HCT116 (cell line): ENCODE measurements around the gene FGF6. TPM values are rescaled to one million over a fixed set of nuclear protein-coding genes. Genes with fewer than 3 reads are reported as not detected.

Experiments used
- ATAC-seq: fragments of 200-7000 bp; cut with Tn5 transposase; 2 replicates; pipeline ENCODE4 v1.9.1; 2020; ENCODE audit warnings: mild to moderate bottlenecking, moderate library complexity
- BruUV-seq: library from RNA; stranded (reverse); fragments of 400-500 nt; replicated peaks from 2 replicates; lab custom pipeline; 2021; lab: Mats Ljungman, UMichigan
- CTCF ChIA-PET: fragments of 300-600 bp; sonication (Branson Sonifier 250); formaldehyde crosslinking; loops from one replicate; lab custom pipeline; 2021; ENCODE audit warnings: antibody characterized with exemption; lab: Charles Lee
- POLR2A ChIA-PET: fragments of 300-600, 350-600 bp; sonication (Branson Sonifier 250); formaldehyde crosslinking; loops from one replicate; lab custom pipeline; 2021; ENCODE audit warnings: antibody characterized with exemption; lab: Charles Lee
- RAD21 ChIA-PET, 2 experiments: fragments of 300-600 bp; sonication (Branson Sonifier 250); formaldehyde crosslinking; loops; one replicate each; lab custom pipeline; 2023; ENCODE audit warnings: low total read pairs in 2 of 2; ENCODE audit not compliant: uncharacterized antibody in 2 of 2, unreplicated experiment in 2 of 2, low non-redundant PET in 1 of 2; lab: Charles Lee
- DNase-seq: peaks from one replicate; pipeline ENCODE4 v3.0.0-alpha.2; 2010; ENCODE audit warnings: low read depth, low spot score
- H2AFZ ChIP-seq: fragments of 200-600 bp; shearing (Covaris generic), sonication (generic); 2 replicates; pipeline ENCODE4 v1.6.1; 2017; ENCODE audit warnings: low read depth, mixed run types, mixed read lengths, antibody characterized with exemption, low read length; ENCODE audit not compliant: poor library complexity, severe bottlenecking
- H3K27ac ChIP-seq: 2 replicates; pipeline ENCODE4 v1.5.1; 2012; ENCODE audit warnings: low read depth, low read length
- H3K27me3 ChIP-seq: fragments of 200-600 bp; sonication (generic); 2 replicates; pipeline ENCODE4 v1.6.1; 2016; ENCODE audit warnings: mixed run types, low read length, mixed read lengths; ENCODE audit not compliant: insufficient read depth
- H3K36me3 ChIP-seq, 2 experiments: fragments of 200-500 bp in 1 of 2; fragments of 200-600 bp in 1 of 2; sonication (Bioruptor generic) in 1 of 2; sonication (generic) in 1 of 2; 2 replicates each; pipeline versions ENCODE4 v1.5.1 to v1.6.1; 2014 to 2016; ENCODE audit warnings: low read length in 2 of 2, inconsistent platforms in 1 of 2, mixed read lengths in 1 of 2, mixed run types in 1 of 2; ENCODE audit not compliant: insufficient read depth in 2 of 2, control insufficient read depth in 1 of 2
- H3K4me1 ChIP-seq, 2 experiments: fragments of 200-600 bp in 1 of 2; sonication (generic) in 1 of 2; 2 replicates each; pipeline versions ENCODE4 v1.5.1 to v1.6.1; 2012 to 2017; ENCODE audit warnings: low read length in 2 of 2, inconsistent platforms in 1 of 2, mild to moderate bottlenecking in 1 of 2, mixed read lengths in 1 of 2, mixed run types in 1 of 2, moderate library complexity in 1 of 2; ENCODE audit not compliant: insufficient read depth in 2 of 2, control insufficient read depth in 1 of 2
- H3K4me2 ChIP-seq: fragments of 200-600 bp; sonication (generic); 2 replicates; pipeline ENCODE4 v1.6.1; 2017; ENCODE audit warnings: mixed run types, low read length, mixed read lengths
- H3K4me3 ChIP-seq, 2 experiments: fragments of 200-600 bp in 1 of 2; sonication (generic) in 1 of 2; replicated peaks in 1 of 2; 2 replicates each; pipeline ENCODE4 v1.5.1; 2011 to 2016; ENCODE audit warnings: low read length in 2 of 2, control low read depth in 1 of 2, low read depth in 1 of 2, mild to moderate bottlenecking in 1 of 2, mixed read lengths in 1 of 2, mixed run types in 1 of 2
- H3K79me2 ChIP-seq: fragments of 200-600 bp; sonication (generic); 2 replicates; pipeline ENCODE4 v1.6.1; 2017; ENCODE audit warnings: mild to moderate bottlenecking, mixed run types, low read length, moderate library complexity, mixed read lengths; ENCODE audit not compliant: insufficient read depth
- H3K9ac ChIP-seq: fragments of 200-600 bp; sonication (generic); 2 replicates; pipeline ENCODE4 v1.6.1; 2016; ENCODE audit warnings: low read length, mixed read lengths
- H3K9me2 ChIP-seq: fragments of 200-600 bp; sonication (generic), shearing (Covaris generic); 2 replicates; pipeline ENCODE4 v1.6.1; 2017; ENCODE audit warnings: mixed run types, mild to moderate bottlenecking, moderate library complexity; ENCODE audit not compliant: insufficient read depth
- H3K9me3 ChIP-seq, 2 experiments: fragments of 200-500 bp in 1 of 2; fragments of 200-600 bp in 1 of 2; sonication (Bioruptor generic) in 1 of 2; sonication (generic) in 1 of 2; 2 replicates each; pipeline ENCODE4 v1.6.1; 2014 to 2017; ENCODE audit warnings: low read length in 2 of 2, mixed read lengths in 2 of 2, inconsistent platforms in 1 of 2, low read depth in 1 of 2, mild to moderate bottlenecking in 1 of 2, mixed run types in 1 of 2, moderate library complexity in 1 of 2; ENCODE audit not compliant: control insufficient read depth in 1 of 2, insufficient read depth in 1 of 2
- H4K20me1 ChIP-seq: fragments of 200-600 bp; sonication (generic), shearing (Covaris generic); 2 replicates; pipeline ENCODE4 v1.6.1; 2017; ENCODE audit warnings: mixed run types, mild to moderate bottlenecking, moderate library complexity; ENCODE audit not compliant: insufficient read depth
- CEBPB ChIP-seq: IDR thresholded peaks from 2 replicates; pipeline ENCODE4 v1.6.1; 2012; ENCODE audit warnings: low read depth
- EGR1 ChIP-seq: IDR thresholded peaks from 2 replicates; pipeline ENCODE4 v1.6.1; 2012; ENCODE audit warnings: low read depth
- EZH2phosphoT487 ChIP-seq: fragments of 200-600 bp; IDR thresholded peaks from 2 replicates; pipeline ENCODE4 v1.6.1; 2018; ENCODE audit warnings: antibody characterized with exemption, borderline replicate concordance
- FOSL1 ChIP-seq: IDR thresholded peaks from 2 replicates; pipeline ENCODE4 v1.6.1; 2012; ENCODE audit warnings: low read depth
- POLR2A ChIP-seq: IDR thresholded peaks from 2 replicates; pipeline ENCODE4 v1.7.0; 2011; ENCODE audit warnings: borderline replicate concordance; ENCODE audit not compliant: insufficient read depth, insufficient read length; ENCODE audit errors: extremely low read depth
- POLR2AphosphoS5 ChIP-seq: IDR thresholded peaks from 2 replicates; pipeline ENCODE4 v1.6.1; 2011; ENCODE audit warnings: mild to moderate bottlenecking, low read depth, low read length, moderate library complexity
- SIN3A ChIP-seq: IDR thresholded peaks from 2 replicates; pipeline ENCODE4 v1.6.1; 2012; ENCODE audit warnings: low read depth
- SP1 ChIP-seq: IDR thresholded peaks from 2 replicates; pipeline ENCODE4 v1.6.1; 2012; ENCODE audit warnings: low read depth
- SRF ChIP-seq: IDR thresholded peaks from 2 replicates; pipeline ENCODE4 v1.6.1; 2012; ENCODE audit warnings: low read depth
- TCF7L2 ChIP-seq: IDR thresholded peaks from 2 replicates; pipeline ENCODE4 v1.7.0; 2011; ENCODE audit warnings: borderline replicate concordance, inconsistent platforms; ENCODE audit not compliant: insufficient read depth, insufficient read length; ENCODE audit errors: extremely low read depth
- YY1 ChIP-seq: IDR thresholded peaks from 2 replicates; pipeline ENCODE4 v1.6.1; 2011; ENCODE audit warnings: low read length, low read depth, moderate library complexity, mild to moderate bottlenecking; ENCODE audit not compliant: insufficient replicate concordance; ENCODE audit errors: extremely low read depth
- intact Hi-C: fragments of 100-400 bp; cut with micrococcal nuclease; formaldehyde crosslinking; loops from 2 replicates; pipeline ENCODE4 v1.10.0; 2022
- total RNA-seq: library from RNA; stranded (reverse); gene quantifications from one replicate; pipeline ENCODE4 v1.2.1, GENCODE V29; 2021; ENCODE audit not compliant: unreplicated experiment
- TF ChIP-seq, protein P1 (sequence below): IDR thresholded peaks from 2 replicates; pipeline ENCODE4 v1.6.1; 2012; ENCODE audit warnings: low read depth
- TF ChIP-seq, protein P2 (sequence below): IDR thresholded peaks from 2 replicates; pipeline ENCODE4 v1.6.1; 2012
- TF ChIP-seq, protein P3 (sequence below), 3 experiments: fragments of 200-600 bp in 1 of 3; sonication (generic) in 1 of 3; IDR thresholded peaks in 2 of 3; conservative IDR thresholded peaks in 1 of 3; 2 replicates each; pipeline ENCODE4 v1.5.1; 2012 to 2017; ENCODE audit warnings: low read depth in 2 of 3, low read length in 2 of 3, antibody characterized with exemption in 1 of 3, borderline replicate concordance in 1 of 3, control low read depth in 1 of 3, mild to moderate bottlenecking in 1 of 3, mixed read lengths in 1 of 3, mixed run types in 1 of 3, moderate library complexity in 1 of 3; ENCODE audit not compliant: insufficient read depth in 1 of 3

The FGF6 gene
- total RNA-seq, 1 experiment from 2014 or later, result not detected

DNA sequence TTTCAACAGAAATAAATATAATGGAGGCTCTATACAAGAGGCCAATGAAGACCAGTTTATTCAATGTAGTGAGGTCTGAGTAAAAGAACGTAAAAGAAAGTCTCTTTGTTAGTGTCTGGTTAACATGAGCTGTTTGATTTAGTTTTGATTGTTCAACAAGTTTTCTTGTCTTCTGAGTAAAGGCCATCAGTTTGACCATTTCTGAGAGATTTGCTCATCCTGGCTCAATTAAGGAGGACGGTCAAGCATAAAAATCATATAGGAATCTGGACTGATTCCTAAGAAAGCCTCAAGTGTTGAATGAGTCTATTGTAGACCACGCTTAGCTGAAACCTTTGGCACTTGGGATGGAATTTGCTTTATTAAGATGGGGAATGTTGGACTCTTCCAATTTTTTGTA, 33.6 kb downstream of the FGF6 start:
- TF ChIP-seq, protein P1, sequence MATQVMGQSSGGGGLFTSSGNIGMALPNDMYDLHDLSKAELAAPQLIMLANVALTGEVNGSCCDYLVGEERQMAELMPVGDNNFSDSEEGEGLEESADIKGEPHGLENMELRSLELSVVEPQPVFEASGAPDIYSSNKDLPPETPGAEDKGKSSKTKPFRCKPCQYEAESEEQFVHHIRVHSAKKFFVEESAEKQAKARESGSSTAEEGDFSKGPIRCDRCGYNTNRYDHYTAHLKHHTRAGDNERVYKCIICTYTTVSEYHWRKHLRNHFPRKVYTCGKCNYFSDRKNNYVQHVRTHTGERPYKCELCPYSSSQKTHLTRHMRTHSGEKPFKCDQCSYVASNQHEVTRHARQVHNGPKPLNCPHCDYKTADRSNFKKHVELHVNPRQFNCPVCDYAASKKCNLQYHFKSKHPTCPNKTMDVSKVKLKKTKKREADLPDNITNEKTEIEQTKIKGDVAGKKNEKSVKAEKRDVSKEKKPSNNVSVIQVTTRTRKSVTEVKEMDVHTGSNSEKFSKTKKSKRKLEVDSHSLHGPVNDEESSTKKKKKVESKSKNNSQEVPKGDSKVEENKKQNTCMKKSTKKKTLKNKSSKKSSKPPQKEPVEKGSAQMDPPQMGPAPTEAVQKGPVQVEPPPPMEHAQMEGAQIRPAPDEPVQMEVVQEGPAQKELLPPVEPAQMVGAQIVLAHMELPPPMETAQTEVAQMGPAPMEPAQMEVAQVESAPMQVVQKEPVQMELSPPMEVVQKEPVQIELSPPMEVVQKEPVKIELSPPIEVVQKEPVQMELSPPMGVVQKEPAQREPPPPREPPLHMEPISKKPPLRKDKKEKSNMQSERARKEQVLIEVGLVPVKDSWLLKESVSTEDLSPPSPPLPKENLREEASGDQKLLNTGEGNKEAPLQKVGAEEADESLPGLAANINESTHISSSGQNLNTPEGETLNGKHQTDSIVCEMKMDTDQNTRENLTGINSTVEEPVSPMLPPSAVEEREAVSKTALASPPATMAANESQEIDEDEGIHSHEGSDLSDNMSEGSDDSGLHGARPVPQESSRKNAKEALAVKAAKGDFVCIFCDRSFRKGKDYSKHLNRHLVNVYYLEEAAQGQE, result no peak
- TF ChIP-seq POLR2AphosphoS5, result no peak
- no peak for TF ChIP-seq SP1
- no peak for TF ChIP-seq EGR1
- TF ChIP-seq FOSL1, result no peak
- no peak for TF ChIP-seq CEBPB
- no peak for TF ChIP-seq EZH2phosphoT487
- TF ChIP-seq, protein P2, sequence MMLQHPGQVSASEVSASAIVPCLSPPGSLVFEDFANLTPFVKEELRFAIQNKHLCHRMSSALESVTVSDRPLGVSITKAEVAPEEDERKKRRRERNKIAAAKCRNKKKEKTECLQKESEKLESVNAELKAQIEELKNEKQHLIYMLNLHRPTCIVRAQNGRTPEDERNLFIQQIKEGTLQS, result no peak
- no peak for TF ChIP-seq YY1
- no peak for TF ChIP-seq SIN3A
- TF ChIP-seq, protein P3, sequence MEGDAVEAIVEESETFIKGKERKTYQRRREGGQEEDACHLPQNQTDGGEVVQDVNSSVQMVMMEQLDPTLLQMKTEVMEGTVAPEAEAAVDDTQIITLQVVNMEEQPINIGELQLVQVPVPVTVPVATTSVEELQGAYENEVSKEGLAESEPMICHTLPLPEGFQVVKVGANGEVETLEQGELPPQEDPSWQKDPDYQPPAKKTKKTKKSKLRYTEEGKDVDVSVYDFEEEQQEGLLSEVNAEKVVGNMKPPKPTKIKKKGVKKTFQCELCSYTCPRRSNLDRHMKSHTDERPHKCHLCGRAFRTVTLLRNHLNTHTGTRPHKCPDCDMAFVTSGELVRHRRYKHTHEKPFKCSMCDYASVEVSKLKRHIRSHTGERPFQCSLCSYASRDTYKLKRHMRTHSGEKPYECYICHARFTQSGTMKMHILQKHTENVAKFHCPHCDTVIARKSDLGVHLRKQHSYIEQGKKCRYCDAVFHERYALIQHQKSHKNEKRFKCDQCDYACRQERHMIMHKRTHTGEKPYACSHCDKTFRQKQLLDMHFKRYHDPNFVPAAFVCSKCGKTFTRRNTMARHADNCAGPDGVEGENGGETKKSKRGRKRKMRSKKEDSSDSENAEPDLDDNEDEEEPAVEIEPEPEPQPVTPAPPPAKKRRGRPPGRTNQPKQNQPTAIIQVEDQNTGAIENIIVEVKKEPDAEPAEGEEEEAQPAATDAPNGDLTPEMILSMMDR (IDR thresholded peaks at IDR 0.05 in 2 of 3, conservative IDR thresholded peaks at IDR 0.05 in 1 of 3; ENCODE audit: borderline replicate concordance in 1 of 3, insufficient read depth in 1 of 3, low read depth in 2 of 3, low read length in 2 of 3), result no peak
- TF ChIP-seq POLR2A, result no peak
- no peak for TF ChIP-seq SRF
- TF ChIP-seq TCF7L2, result no peak
- ChIA-PET RAD21 (no interaction called here), CTCF (no interaction called here), POLR2A (no interaction called here)
- Histone ChIP-seq H3K9me3 (no peaks in the 10 kb centered on the region), H3K9ac (no peak overlapping the region), H3K27ac (no peak overlapping the region), H3K4me3 (no peak overlapping the region), H2AFZ (no peak overlapping the region), H3K36me3 (no peaks in the 10 kb centered on the region), H3K4me2 (no peak overlapping the region), H3K79me2 (no peaks in the 10 kb centered on the region), H3K9me2 (no peaks in the 10 kb centered on the region), H3K27me3 (peaks cover 64% of the 10 kb centered on the region), H4K20me1 (no peaks in the 10 kb centered on the region), H3K4me1 (no peaks in the 10 kb centered on the region)
- intact Hi-C loops, result no loop called here
- ATAC-seq, result no peak
- no TSS peak for BruUV-seq
- DNase-seq, result no peak
